Activated CD8-positive, alpha-beta T cell treated with anti-CD3 and anti-CD28 coated beads for 36 hours (primary cell): Measurements from ENCODE around the gene CLRN1. TPM values are rescaled to one million over a fixed set of nuclear protein-coding genes. Genes with fewer than 3 reads are reported as not detected.

Experiments used
- ATAC-seq: fragments of 200-7000 bp; cut with Tn5 transposase; one replicate; pipeline ENCODE4 v1.10.0; 2021; ENCODE audit warnings: mild to moderate bottlenecking, moderate library complexity
- CTCF ChIA-PET: fragments of 350-600 bp; sonication (Branson Sonifier 250); formaldehyde crosslinking; loops from one replicate; lab custom pipeline; 2021; ENCODE audit warnings: antibody characterized with exemption; lab: Charles Lee
- POLR2A ChIA-PET: fragments of 350-600 bp; sonication (Branson Sonifier 250); formaldehyde crosslinking; loops from one replicate; lab custom pipeline; 2021; ENCODE audit warnings: antibody characterized with exemption; lab: Charles Lee
- DNase-seq: peaks from one replicate; pipeline ENCODE4 v3.0.0-alpha.2; 2020
- H3K27ac Mint-ChIP-seq: one replicate; pipeline ENCODE4 v1.8.0; 2021; ENCODE audit warnings: mild to moderate bottlenecking, mixed read lengths
- H3K27me3 Mint-ChIP-seq: one replicate; pipeline ENCODE4 v1.8.0; 2021; ENCODE audit warnings: mixed read lengths
- H3K36me3 Mint-ChIP-seq: one replicate; pipeline ENCODE4 v1.8.0; 2021; ENCODE audit warnings: low read depth, mixed read lengths
- H3K4me1 Mint-ChIP-seq: one replicate; pipeline ENCODE4 v1.8.0; 2021; ENCODE audit warnings: low read depth, mixed read lengths
- H3K4me3 Mint-ChIP-seq: one replicate; pipeline ENCODE4 v1.8.0; 2021; ENCODE audit warnings: mild to moderate bottlenecking, moderate library complexity, mixed read lengths
- H3K9me3 Mint-ChIP-seq: one replicate; pipeline ENCODE4 v1.8.0; 2021; ENCODE audit warnings: mixed read lengths
- CTCF ChIP-seq: fragments of 200-600 bp; IDR thresholded peaks from one replicate; pipeline ENCODE4 v1.8.0; 2022; ENCODE audit warnings: antibody characterized with exemption, mild to moderate bottlenecking
- intact Hi-C: fragments of 100-400 bp; cut with micrococcal nuclease; formaldehyde crosslinking; loops from one replicate; pipeline ENCODE4 v1.10.0; 2022
- total RNA-seq, 2 experiments: library from RNA; stranded (reverse); gene quantifications; one replicate each; pipeline ENCODE4 v1.2.3, GENCODE V29; 2021

The CLRN1 gene
- total RNA-seq, 2 experiments from 2014 or later: not detected

- no peak for ATAC-seq
- POLR2A ChIA-PET: no interaction called here
- CTCF ChIA-PET: interaction anchor here (1.2 to 2.7 kb wide), 3 partner anchors 14 to 190 kb away, joined by 3 to 12 read pairs (median 3); partner anchors contain the start of gene MED12L
Measured at GRCh38 chr3:150911771-150912170, 60.8 kb downstream of the CLRN1 start.

DNA sequence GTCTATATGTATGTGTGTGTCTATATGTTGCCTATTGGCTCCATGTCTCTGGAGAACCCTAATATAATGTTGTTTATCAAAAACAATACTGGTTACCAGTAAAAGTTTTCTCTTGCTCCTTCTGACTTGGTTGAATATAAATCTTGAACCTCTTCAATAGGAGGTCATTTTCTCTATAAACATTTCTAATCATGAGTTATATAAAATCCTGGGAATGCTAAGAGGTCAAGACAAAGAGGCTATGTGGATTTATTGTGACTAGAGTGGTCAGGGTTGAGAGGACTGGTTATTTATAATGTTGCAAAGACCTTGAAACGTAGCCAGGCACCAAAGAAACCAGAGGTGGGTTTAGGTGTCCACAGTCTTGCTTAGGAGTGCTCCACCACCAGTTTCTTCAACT lies 66.1 kb downstream of the CLRN1 start:
- DNase-seq (no peak), ATAC-seq (no peak)
- ChIA-PET CTCF (no interaction called here), POLR2A (no interaction called here)
- Mint-ChIP-seq H3K27me3 (peaks cover 17% of the 10 kb centered on the region), H3K36me3 (no peaks in the 10 kb centered on the region), H3K27ac (no peak overlapping the region), H3K9me3 (no peaks in the 10 kb centered on the region), H3K4me3 (no peak overlapping the region), H3K4me1 (no peaks in the 10 kb centered on the region)
- TF ChIP-seq CTCF: no peak
- intact Hi-C loops: no loop called here

More at GRCh38 chr3:150911771-150912170, 60.8 kb downstream of the CLRN1 start:
- DNase-seq: no peak
- H3K4me3 Mint-ChIP-seq: no peak overlapping the region
- H3K36me3 Mint-ChIP-seq: no peaks in the 10 kb centered on the region
- peaks cover 8% of the 10 kb centered on the region for H3K27me3 Mint-ChIP-seq
- H3K27ac Mint-ChIP-seq: no peak overlapping the region
- intact Hi-C loops: no loop called here
- no peak for TF ChIP-seq CTCF
- no peaks in the 10 kb centered on the region for H3K4me1 Mint-ChIP-seq
- H3K9me3 Mint-ChIP-seq: no peaks in the 10 kb centered on the region

GRCh38 chr3:150905746-150906145 lies 66.8 kb downstream of the CLRN1 start:
- ChIA-PET POLR2A (no interaction called here), CTCF (no interaction called here)
- H3K27me3 Mint-ChIP-seq: peaks cover 17% of the 10 kb centered on the region
- H3K4me3 Mint-ChIP-seq: no peak overlapping the region
- intact Hi-C loops: no loop called here
- no peaks in the 10 kb centered on the region for H3K9me3 Mint-ChIP-seq
- ATAC-seq (no peak), DNase-seq (no peak)
- no peak overlapping the region for H3K27ac Mint-ChIP-seq
- no peaks in the 10 kb centered on the region for H3K36me3 Mint-ChIP-seq
- no peaks in the 10 kb centered on the region for H3K4me1 Mint-ChIP-seq
- TF ChIP-seq CTCF: no peak

DNA sequence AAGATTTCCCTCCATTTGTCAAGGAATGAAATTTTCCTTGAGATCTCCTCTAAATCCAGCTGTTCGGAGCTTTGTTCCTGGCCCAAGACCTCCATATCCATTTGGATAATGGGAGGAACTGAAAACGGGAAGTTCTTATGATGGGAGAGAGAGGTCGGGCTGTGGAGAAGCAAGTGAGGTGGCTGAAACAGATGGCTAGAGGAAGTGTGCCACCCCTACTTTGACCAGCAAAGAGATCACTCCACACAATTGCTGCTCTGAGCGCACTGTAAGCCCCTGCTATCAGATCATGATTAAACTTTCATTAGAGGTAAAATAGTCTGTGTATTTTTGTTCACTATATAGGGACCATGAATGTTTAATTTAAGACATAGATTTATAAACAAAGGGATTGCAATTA lies 67.2 kb downstream of the CLRN1 start, which contains the start of gene MINDY4B:
Gene MINDY4B, minus strand, starts transcription at position 101 of the 400 bp plus-strand sequence. Its CDS starts 0 bp downstream, at position 101.
- Mint-ChIP-seq H3K27ac (no peak within 1 kb of the TSS), H3K9me3 (no peaks in the 10 kb centered on the region), H3K4me3 (no peak within 1 kb of the TSS), H3K4me1 (no peaks in the 10 kb centered on the region), H3K36me3 (no peaks in the 10 kb centered on the region), H3K27me3 (peaks cover 17% of the 10 kb centered on the region)
- CTCF ChIA-PET: no interaction called here
- POLR2A ChIA-PET: no interaction called here
- ATAC-seq (no peak), DNase-seq (no peak)
- TF ChIP-seq CTCF: no peak
- intact Hi-C loops: no loop called here

GRCh38 chr3:150902988-150903387 lies 69.5 kb downstream of the CLRN1 start:
- no peaks in the 10 kb centered on the region for H3K9me3 Mint-ChIP-seq
- intact Hi-C loops: no loop called here
- H3K4me1 Mint-ChIP-seq: no peaks in the 10 kb centered on the region
- H3K27me3 Mint-ChIP-seq: peaks cover 13% of the 10 kb centered on the region
- POLR2A ChIA-PET: interaction anchor here (0.7 kb wide), 1 partner anchor 796 kb away, joined by 3 read pairs; no protein-coding TSS in a partner anchor
- H3K36me3 Mint-ChIP-seq: no peaks in the 10 kb centered on the region
- H3K4me3 Mint-ChIP-seq: no peak overlapping the region
- DNase-seq (no peak), ATAC-seq (no peak)
- CTCF ChIA-PET: no interaction called here
- TF ChIP-seq CTCF: no peak
- no peak overlapping the region for H3K27ac Mint-ChIP-seq
